Measurements from ENCODE around the gene SDK2. TPM values are rescaled to one million over a fixed set of nuclear protein-coding genes. Genes with fewer than 3 reads are reported as not detected.
A peak's percentile ranks its signal among the peaks of the same experiment; 100 is the strongest.

Gene SDK2
- total and polyA plus RNA-seq, 2 of the 8 experiments (the other 6 are each of a cell fraction or from before 2014, with no cell fraction given), result 3.9 to 4.1 TPM

DNA sequence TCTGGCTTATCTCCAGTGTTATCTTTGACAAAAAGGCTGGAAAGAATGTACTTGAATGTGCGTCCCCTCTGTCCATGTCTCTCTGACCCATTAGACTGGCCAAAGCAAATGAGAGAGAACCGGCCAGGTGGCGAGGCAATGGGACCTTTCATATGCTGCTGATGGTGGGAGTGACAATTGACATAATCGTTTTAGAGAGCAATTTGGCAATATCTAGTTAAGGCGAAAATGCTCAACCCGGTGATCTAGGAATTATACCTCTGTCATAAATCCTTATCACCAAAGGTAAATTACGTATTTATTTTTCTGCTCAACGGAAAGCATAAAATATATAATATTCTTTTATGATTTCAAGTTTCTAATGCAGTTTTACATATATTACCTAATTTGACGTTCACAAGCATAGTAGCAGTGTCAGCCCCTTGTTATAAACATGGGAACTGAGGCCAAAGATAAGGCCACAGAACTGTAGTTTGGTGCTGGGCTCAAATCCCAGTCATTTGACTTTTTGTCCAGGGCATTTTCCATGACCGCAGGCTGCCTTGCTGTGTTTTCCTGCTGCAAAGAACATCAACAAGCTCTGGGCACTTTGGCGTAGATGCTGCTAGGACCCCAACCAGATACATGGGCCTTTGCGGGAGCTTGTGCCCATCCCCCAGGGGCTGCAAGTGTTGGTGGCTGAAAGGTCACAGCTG is 14.7 kb upstream of the SDK2 start:
- Histone ChIP-seq H3K4me2 (ENCODE audit: insufficient read depth in 1 of 2, low read depth in 2 of 2, low read length in 2 of 2) (no peak overlapping the region), H3K56ac (replicated peaks; ENCODE audit: insufficient read length, low read depth, low read length) (no peak overlapping the region), H2BK120ac (replicated peaks; ENCODE audit: low read depth, low read length) (no peak overlapping the region), H3K14ac (ENCODE audit: insufficient read length) (no peak overlapping the region), H3K23me2 (ENCODE audit: low read depth, low read length) (no peaks in the 10 kb centered on the region), H3K9me3 (ENCODE audit: insufficient read depth in 2 of 2, low read depth in 1 of 2, low read length in 1 of 2) (peaks cover 3 to 4% of the 10 kb centered on the region in 2 experiments; a peak in 2 of 4 replicates), H3K4ac (replicated peaks; ENCODE audit: insufficient read length, low read depth, low read length) (no peak overlapping the region), H3K27me3 (replicated peaks in 1 of 4; ENCODE audit: control insufficient read depth in 3 of 4, extremely low read depth in 1 of 4, insufficient read depth in 3 of 4, low read length in 3 of 4) (no peaks in the 10 kb centered on the region), H3K79me1 (ENCODE audit: low read depth, low read length) (no peaks in the 10 kb centered on the region), H3K36me3 (ENCODE audit: control insufficient read depth in 2 of 4, insufficient read depth in 4 of 4, low read length in 3 of 4) (no peaks in the 10 kb centered on the region; a peak in 1 of 8 replicates), H3K9ac (replicated peaks in 1 of 4; ENCODE audit: extremely low read depth in 1 of 4, low read depth in 3 of 4, low read length in 3 of 4) (no peak overlapping the region), H3K27ac (ENCODE audit: low read depth, low read length) (no peak overlapping the region), H3K79me2 (ENCODE audit: control insufficient read depth in 1 of 2, insufficient read depth in 2 of 2, low read length in 2 of 2) (no peaks in the 10 kb centered on the region), H2BK5ac (ENCODE audit: low read depth, low read length) (no peak overlapping the region), H2AK5ac (ENCODE audit: low read depth, low read length) (no peak overlapping the region), H3K18ac (ENCODE audit: extremely low read depth, low read length) (no peak overlapping the region), H3K4me1 (replicated peaks in 1 of 4; ENCODE audit: control insufficient read depth in 3 of 4, insufficient read depth in 4 of 4, low read length in 3 of 4) (no peaks in the 10 kb centered on the region; a peak in 1 of 7 replicates), H4K5ac (ENCODE audit: insufficient read length, low read depth, low read length) (no peak overlapping the region), H2AFZ (ENCODE audit: low read length) (no peak overlapping the region), H4K8ac (ENCODE audit: extremely low read depth, insufficient read depth, low read length) (no peak overlapping the region), H4K91ac (replicated peaks; ENCODE audit: insufficient read length, low read length) (no peak overlapping the region), H3K23ac (ENCODE audit: insufficient read length) (no peak overlapping the region), H4K20me1 (replicated peaks in 1 of 2; ENCODE audit: control insufficient read depth in 1 of 2, insufficient read depth in 2 of 2, low read length in 2 of 2) (no peaks in the 10 kb centered on the region), H2BK20ac (ENCODE audit: low read length) (no peak overlapping the region), H2BK12ac (ENCODE audit: low read depth, low read length) (no peak overlapping the region), H3K4me3 (ENCODE audit: extremely low read depth in 1 of 4, insufficient read depth in 2 of 4, low read depth in 3 of 4, low read length in 4 of 4) (no peak overlapping the region), H2BK15ac (ENCODE audit: low read length) (0 out of 2 replicates have a peak overlapping the region, but pooled peaks have one; percentile 46)
- ChIA-PET POLR2A (ENCODE audit: partially characterized antibody) (interaction anchor here (0.8 kb wide), 1 partner anchor 51 kb away, joined by 4 read pairs; no protein-coding TSS in a partner anchor), CTCF (ENCODE audit: partially characterized antibody) (interaction anchor here (0.7 to 1.9 kb wide), 11 partner anchors 8 to 460 kb away, joined by 3 to 10 read pairs (median 3); no protein-coding TSS in a partner anchor)
- 87% methylated on average over 12 of the region's 12 CpGs; no CpG with 5 or more reads in 1 of the 2 experiments for WGBS, 2 experiments (ENCODE audit: extremely low coverage in 1 of 2, insufficient coverage in 1 of 2, insufficient read length in 1 of 2, insufficient replicate concordance in 2 of 2, low coverage in 1 of 2, low lambda C conversion rate in 2 of 2, missing lambda C conversion rate in 1 of 2)
- DNase-seq (ENCODE audit: low read depth in 1 of 2, low spot score in 2 of 2), result no peak
- no peak for FAIRE-seq
- TF ChIP-seq KDM4A (IDR thresholded peaks at IDR 0.05; ENCODE audit: low read depth, low read length, severe bottlenecking) (no peak), E2F6 (IDR thresholded peaks at IDR 0.05) (no peak), SP1 (IDR thresholded peaks at IDR 0.05; ENCODE audit: low read depth, low read length) (no peak), HDAC2 (IDR thresholded peaks at IDR 0.05; ENCODE audit: borderline replicate concordance in 1 of 2, low read depth in 2 of 2, low read length in 2 of 2) (no peak), HDAC6 (IDR thresholded peaks at IDR 0.05; ENCODE audit: low read depth, low read length) (no peak), CTBP2 (IDR thresholded peaks at IDR 0.05; ENCODE audit: borderline replicate concordance, insufficient read depth, insufficient read length, low read length) (no peak), TAF7 (optimal IDR thresholded peaks at IDR 0.05; ENCODE audit: borderline replicate concordance, low read depth, low read length) (no peak), NRF1 (IDR thresholded peaks at IDR 0.05; ENCODE audit: low read depth, low read length) (no peak)
